Colonic mucosa (tissue), 4 donors: ENCODE measurements around the gene RABGAP1L. TPM values are rescaled to one million over a fixed set of nuclear protein-coding genes. Genes with fewer than 3 reads are reported as not detected.

Experiments
- DNase-seq: peaks from one replicate; pipeline ENCODE4 v3.0.0-alpha.2; 2020
- H3K27ac ChIP-seq: fragments of 200-600 bp; one replicate; pipeline ENCODE4 v1.8.0; 2021
- H3K27me3 ChIP-seq: fragments of 200-600 bp; one replicate; pipeline ENCODE4 v1.8.0; 2021
- H3K36me3 ChIP-seq: fragments of 200-600 bp; one replicate; pipeline ENCODE4 v1.8.0; 2021
- H3K4me1 ChIP-seq: fragments of 200-600 bp; one replicate; pipeline ENCODE4 v1.8.0; 2021; ENCODE audit warnings: mild to moderate bottlenecking
- H3K4me3 ChIP-seq: fragments of 200-600 bp; one replicate; pipeline ENCODE4 v1.8.0; 2021
- H3K9ac ChIP-seq, 2 donors: one replicate each; pipeline ENCODE4 v1.7.0; 2013; ENCODE audit warnings: control low read depth in 2 of 2, low read depth in 2 of 2, low read length in 2 of 2
- H3K9me3 ChIP-seq: fragments of 200-600 bp; one replicate; pipeline ENCODE4 v1.8.0; 2021
- CTCF ChIP-seq: fragments of 200-600 bp; IDR thresholded peaks from one replicate; pipeline ENCODE4 v1.8.0; 2022; ENCODE audit warnings: antibody characterized with exemption, mild to moderate bottlenecking
- intact Hi-C: fragments of 100-400 bp; cut with DNase I; formaldehyde crosslinking; loops from one replicate; pipeline ENCODE4 v1.14.1; 2022
- total RNA-seq, 2 donors: library from RNA; stranded (reverse); fragmentation: NEBNext Ultra II Directional in 1 of 2; extraction: Animal tissue kit (Norgen Biotek cat#: 25700) in 1 of 2; gene quantifications; one replicate each; pipeline ENCODE4 v1.2.1, GENCODE V29; 2021
- donor health status: healthy.
- donor health status: DM: no; HTN: no; CAD: no.
- donor health status: DM: no; HTN: no; CAD: no.

RABGAP1L gene
- total RNA-seq, 2 donors from 2014 or later, result 50.3 to 87.0 TPM

DNA sequence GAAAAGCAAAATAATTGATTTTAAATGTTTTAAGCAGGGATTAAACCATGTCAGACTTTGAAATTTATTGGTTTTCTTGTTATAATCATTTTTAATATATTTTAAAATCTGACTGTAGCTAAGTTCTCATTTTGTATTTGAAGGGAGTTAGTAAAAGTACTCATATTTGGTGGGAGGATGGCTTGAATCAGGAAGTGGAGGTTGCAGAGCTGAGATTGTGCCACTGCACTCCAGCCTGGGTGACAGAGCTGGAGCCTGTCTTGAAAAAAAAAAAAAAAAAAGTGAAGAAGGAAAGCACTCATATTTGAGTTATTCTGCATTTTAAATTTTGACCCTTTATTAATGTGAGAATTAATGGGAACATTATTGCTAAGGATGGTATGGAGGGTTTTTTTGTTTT, 106.0 kb downstream of the RABGAP1L start:
- Histone ChIP-seq H3K27me3 (no peaks in the 10 kb centered on the region), H3K9me3 (no peaks in the 10 kb centered on the region), H3K4me3 (no peak overlapping the region), H3K4me1 (no peaks in the 10 kb centered on the region), H3K9ac (no peak overlapping the region), H3K36me3 (no peaks in the 10 kb centered on the region), H3K27ac (no peak overlapping the region)
- no peak for TF ChIP-seq CTCF
- no peak for DNase-seq
- intact Hi-C loops, result no loop called here

DNA sequence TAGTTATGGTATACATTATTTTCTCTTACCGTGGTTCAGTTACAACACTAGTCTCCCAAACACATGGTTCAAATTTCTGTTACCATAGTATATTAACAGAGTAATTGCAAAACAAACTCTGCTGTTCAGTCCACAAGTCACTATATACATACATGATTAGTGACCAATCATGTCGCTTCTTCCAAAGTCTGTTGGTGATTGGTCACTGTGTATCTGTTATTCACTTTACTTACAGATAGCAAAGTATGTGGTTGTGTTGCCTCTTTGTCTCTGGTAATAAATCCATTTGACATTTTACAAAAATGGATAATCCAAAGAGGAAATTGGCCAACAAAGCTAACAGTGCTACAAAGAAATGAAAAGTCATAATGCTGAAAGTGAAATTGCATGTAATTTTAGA, 107.2 kb downstream of the RABGAP1L start:
- no peak overlapping the region for H3K4me3 ChIP-seq
- no peak for DNase-seq
- no peak for TF ChIP-seq CTCF
- no peaks in the 10 kb centered on the region for H3K4me1 ChIP-seq
- no peaks in the 10 kb centered on the region for H3K9me3 ChIP-seq
- no peaks in the 10 kb centered on the region for H3K27me3 ChIP-seq
- no peak overlapping the region for H3K9ac ChIP-seq
- H3K27ac ChIP-seq, result no peak overlapping the region
- H3K36me3 ChIP-seq, result no peaks in the 10 kb centered on the region
- intact Hi-C loops, result no loop called here

GRCh38 chr1:174266991-174267612, 107.8 kb downstream of the RABGAP1L start:
- Histone ChIP-seq H3K36me3 (no peaks in the 10 kb centered on the region), H3K27me3 (no peaks in the 10 kb centered on the region), H3K4me3 (no peak overlapping the region), H3K9me3 (no peaks in the 10 kb centered on the region), H3K27ac (no peak overlapping the region), H3K9ac (no peak overlapping the region), H3K4me1 (no peaks in the 10 kb centered on the region)
- DNase-seq, result no peak
- TF ChIP-seq CTCF, result no peak
- intact Hi-C loops, result no loop called here

- no peaks in the 10 kb centered on the region for H3K36me3 ChIP-seq
- H3K4me1 ChIP-seq, result no peaks in the 10 kb centered on the region
- H3K4me3 ChIP-seq, result no peak overlapping the region
- intact Hi-C loops, result no loop called here
- no peak overlapping the region for H3K9ac ChIP-seq
- no peak for TF ChIP-seq CTCF
- H3K27ac ChIP-seq, result no peak overlapping the region
- DNase-seq, result no peak
- H3K9me3 ChIP-seq, result no peaks in the 10 kb centered on the region
- H3K27me3 ChIP-seq, result no peaks in the 10 kb centered on the region
These were observed 110.8 kb downstream of the RABGAP1L start for GRCh38 chr1:174269989-174270651.

- Histone ChIP-seq H3K36me3 (no peaks in the 10 kb centered on the region), H3K9ac (no peak overlapping the region), H3K4me1 (no peaks in the 10 kb centered on the region), H3K9me3 (no peaks in the 10 kb centered on the region), H3K4me3 (no peak overlapping the region), H3K27me3 (no peaks in the 10 kb centered on the region), H3K27ac (no peak overlapping the region)
- intact Hi-C loops, result no loop called here
- DNase-seq, result no peak
- no peak for TF ChIP-seq CTCF
These were observed 113.9 kb downstream of the RABGAP1L start for GRCh38 chr1:174273190-174273589.
